ENCODE data around the gene ANKRD35. TPM values are rescaled to one million over a fixed set of nuclear protein-coding genes. Genes with fewer than 3 reads are reported as not detected.
"Not testable (repeated sequence)": the region's sequence is repeated elsewhere in the genome, so short reads cannot be mapped to it uniquely, and the experiment has no call there.

ANKRD35 gene
- total RNA-seq, 1 donor: 1.4 TPM

DNA sequence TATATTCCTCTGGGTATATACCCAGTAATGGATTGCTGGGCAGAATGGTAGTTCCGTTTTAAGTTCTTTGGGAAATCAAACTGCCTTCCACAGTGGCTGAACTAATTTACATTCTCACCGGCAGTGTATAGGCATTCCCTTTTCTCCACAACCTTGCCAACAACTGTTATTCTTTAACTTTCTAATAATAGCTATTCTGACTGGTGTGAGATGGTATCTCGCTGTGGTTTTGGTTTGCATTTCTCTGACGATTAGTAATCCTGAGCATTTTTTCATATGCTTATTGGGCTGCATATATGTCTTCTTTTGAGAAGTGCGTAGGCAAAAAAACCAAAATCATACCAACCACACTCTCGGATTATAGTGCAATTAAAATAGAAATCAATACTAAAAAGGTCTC, 67.6 kb downstream of the ANKRD35 start:
- H3K9me3 ChIP-seq (ENCODE audit: low read depth, low read length); DNase-seq (ENCODE audit: insufficient read length, low spot score, missing footprints); H3K27me3 ChIP-seq (ENCODE audit: insufficient read depth, low read length); H3K4me1 ChIP-seq (ENCODE audit: insufficient read depth, low read length); H4K20me1 ChIP-seq (ENCODE audit: insufficient read depth, low read length); H3K4me3 ChIP-seq (ENCODE audit: insufficient read depth, low read length); H2AFZ ChIP-seq (ENCODE audit: low read length); H3K36me3 ChIP-seq (ENCODE audit: insufficient read depth, low read length): not testable (repeated sequence)
- Histone ChIP-seq H3K27ac (ENCODE audit: low read depth, low read length) (peak overlapping the region; percentile 34), H3K79me2 (ENCODE audit: insufficient read depth, low read length) (peaks cover 18% of the 10 kb centered on the region), H3K4me2 (ENCODE audit: insufficient read depth, low read length) (peak overlapping the region; percentile 34)

Small RNA genes lying within 50 kb of the gene (small RNA-seq; reads per million reads assigned to genes)
- 0.22 reads per million for gene MIR6736

Other genes starting within 250 kb of the ANKRD35 start
- 0.29 and 0.36 TPM in 2 replicates for gene PDZK1, start 178.5 kb downstream of the ANKRD35 start, total RNA-seq
- gene CD160, start 166.4 kb downstream of the ANKRD35 start, total RNA-seq: not detected in 2 replicates
- 23.2 and 25.6 TPM in 2 replicates for gene RNF115, start 61.8 kb downstream of the ANKRD35 start, total RNA-seq
- 54.3 and 63.1 TPM in 2 replicates for gene POLR3C, start 61.7 kb downstream of the ANKRD35 start, total RNA-seq
- gene NUDT17, start 40.2 kb downstream of the ANKRD35 start, total RNA-seq: 1.8 and 4.0 TPM in 2 replicates
- gene PIAS3, start 26.8 kb downstream of the ANKRD35 start, total RNA-seq: 15.2 and 17.4 TPM in 2 replicates
- gene ITGA10, start 24.2 kb upstream of the ANKRD35 start, total RNA-seq: 44.5 and 56.6 TPM in 2 replicates
- 18.9 and 20.3 TPM in 2 replicates for gene PEX11B, start 32.9 kb upstream of the ANKRD35 start, total RNA-seq
- 49.8 and 54.3 TPM in 2 replicates for gene RBM8A, start 41.6 kb upstream of the ANKRD35 start, total RNA-seq
- gene LIX1L, start 72.2 kb upstream of the ANKRD35 start, total RNA-seq: 33.3 and 33.7 TPM in 2 replicates
- 0.59 and 1.1 TPM in 2 replicates for gene ANKRD34A, start 78.7 kb upstream of the ANKRD35 start, total RNA-seq
- gene POLR3GL, start 78.8 kb upstream of the ANKRD35 start, total RNA-seq: 9.4 and 13.3 TPM in 2 replicates
- gene TXNIP, start 110.7 kb upstream of the ANKRD35 start, total RNA-seq: 400 and 529 TPM in 2 replicates
- gene HJV, start 135.9 kb upstream of the ANKRD35 start, total RNA-seq: not detected in 2 replicates

Measured in osteoblast (primary cell).